Activated CD4-positive, alpha-beta T cell treated with anti-CD3 and anti-CD28 coated beads, Interleukin-2, amount 50 U/mL, for 48 hours (primary cell): ENCODE data around the gene SP140.
"Not testable (repeated sequence)": the region's sequence is repeated elsewhere in the genome, so short reads cannot be mapped to it uniquely, and the experiment has no call there.

Experiments used
- DNase-seq, 2 experiments: peaks; one replicate each; pipeline ENCODE4 v3.0.0-alpha.2; 2020

SP140 gene

DNA sequence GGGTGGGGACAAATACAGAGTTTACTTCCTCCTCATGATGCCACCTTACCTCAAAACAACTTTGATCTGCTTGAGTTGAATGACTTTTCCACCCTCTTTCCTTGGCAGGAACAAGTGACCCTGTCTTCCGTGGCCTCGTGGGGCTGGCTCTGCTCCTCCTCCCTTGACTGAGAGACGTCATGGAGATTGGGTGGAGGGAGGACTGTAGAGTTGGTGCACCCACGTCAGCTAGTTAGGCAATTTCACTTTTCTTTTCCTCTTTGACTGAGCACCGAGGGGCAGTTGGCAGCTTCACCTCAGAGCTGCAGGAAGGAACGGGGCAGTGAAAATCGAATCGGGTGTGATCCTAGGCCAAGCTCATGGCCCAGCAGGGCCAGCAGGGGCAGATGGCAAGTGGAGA, at the start of gene SP140:
SP140 (plus strand) TSS at position 251 of the 400 bp plus-strand sequence; CDS start at position 360, 109 bp downstream.
- DNase-seq: peak; percentile 77 to 84

DNA sequence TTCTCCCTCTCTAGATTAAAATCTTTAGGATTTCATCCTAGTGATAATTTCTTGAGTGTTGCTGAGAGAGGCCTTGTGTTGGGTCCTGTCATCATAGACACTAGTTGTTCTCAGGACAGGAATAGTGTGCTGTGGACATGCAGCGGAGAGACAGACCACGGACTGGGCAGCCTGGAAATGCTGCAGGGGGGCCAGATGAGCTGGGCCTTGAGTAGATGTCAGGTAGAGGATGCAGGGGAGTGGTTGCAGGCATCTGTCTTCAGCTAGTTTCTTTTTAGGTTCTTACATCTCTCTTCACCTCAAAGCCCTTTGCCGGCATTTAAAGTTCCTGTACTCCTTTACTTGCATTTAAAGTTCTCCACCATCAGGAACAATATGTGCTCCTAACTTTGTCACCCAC, 48.5 kb upstream of the SP140 start:
- DNase-seq: no peak

DNA sequence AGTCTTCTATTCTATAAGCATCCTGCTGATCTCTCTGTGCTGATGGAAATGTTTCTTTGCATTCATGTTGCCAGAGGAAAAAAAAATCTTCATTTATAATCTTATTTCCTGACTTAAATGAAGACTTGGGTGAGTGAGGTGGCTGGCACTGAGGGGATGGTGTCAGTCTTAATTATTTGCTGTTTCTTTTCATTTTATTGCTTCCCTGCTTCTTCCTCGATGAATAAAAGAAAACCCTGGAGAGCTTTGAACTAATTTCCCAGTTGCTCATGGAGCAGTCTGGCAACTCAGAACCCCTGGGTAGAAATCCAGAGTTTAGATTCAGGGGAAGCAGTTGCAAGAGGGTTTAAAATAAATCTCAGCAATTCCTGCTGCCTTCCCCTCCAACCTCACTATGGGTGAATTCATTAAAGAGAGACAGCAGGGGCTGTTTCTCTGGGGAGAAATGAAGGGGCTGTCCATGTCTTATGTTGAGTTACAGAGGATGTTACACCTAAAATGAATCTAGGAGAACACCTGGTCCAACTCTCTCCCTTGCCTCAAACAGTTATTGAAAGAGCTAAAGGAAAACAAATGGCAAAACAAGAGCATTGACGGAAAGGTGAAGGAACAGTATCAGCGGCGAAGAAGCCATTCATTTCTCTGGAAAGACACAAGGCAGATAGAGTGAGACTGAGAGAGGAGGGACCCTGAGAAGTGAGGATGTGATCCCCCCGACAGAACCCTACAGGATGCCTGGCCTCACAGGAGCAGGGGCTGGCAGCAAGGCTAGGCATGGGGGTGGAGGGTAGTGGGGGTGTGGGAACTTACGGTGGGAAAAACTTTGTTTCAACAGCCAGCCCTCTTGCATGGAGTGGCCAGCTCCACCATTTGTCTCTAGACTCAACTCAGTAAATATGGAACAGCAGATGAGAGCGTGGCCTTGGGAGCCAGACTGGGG, 46.7 kb upstream of the SP140 start:
- DNase-seq: no peak

DNA sequence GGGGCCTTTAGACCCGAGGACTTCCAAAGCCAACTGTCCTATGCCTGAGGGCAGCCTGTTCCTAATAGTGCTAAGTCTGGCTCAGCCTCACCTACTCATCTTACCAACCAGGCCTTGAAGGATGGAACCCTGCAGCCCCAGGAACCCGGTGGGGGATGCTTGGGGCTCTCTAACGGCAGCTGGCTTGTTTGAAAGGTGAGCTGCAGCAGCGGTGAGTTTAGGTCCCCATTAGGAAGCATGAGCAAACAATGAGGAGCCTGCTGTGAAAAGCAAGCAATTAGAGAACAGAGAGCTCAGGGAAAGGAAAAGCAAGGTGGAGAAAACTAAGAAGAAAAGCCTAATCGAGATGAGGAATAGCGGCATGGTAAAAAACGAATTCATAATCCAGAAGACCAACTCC, 45.6 kb upstream of the SP140 start:
- DNase-seq: no peak

DNA sequence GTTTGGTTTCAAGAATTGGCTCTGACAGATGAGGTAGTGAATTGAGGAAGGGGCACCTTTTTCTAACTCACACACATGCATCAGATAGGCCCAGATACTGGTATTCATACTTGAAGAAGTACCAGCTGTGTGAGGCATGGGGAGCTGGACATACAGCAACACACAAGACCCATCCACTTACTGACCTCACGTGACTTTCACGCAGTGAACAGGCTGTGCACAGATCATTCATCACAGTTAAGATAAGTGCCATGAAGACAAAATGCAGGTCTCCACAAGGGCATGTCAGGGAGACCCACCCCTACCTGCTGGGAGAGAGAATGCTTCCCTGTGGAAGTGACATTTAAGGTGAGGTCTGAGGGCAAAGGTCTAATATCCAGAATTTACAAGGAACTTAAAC, 44.3 kb upstream of the SP140 start:
- DNase-seq: no peak

DNA sequence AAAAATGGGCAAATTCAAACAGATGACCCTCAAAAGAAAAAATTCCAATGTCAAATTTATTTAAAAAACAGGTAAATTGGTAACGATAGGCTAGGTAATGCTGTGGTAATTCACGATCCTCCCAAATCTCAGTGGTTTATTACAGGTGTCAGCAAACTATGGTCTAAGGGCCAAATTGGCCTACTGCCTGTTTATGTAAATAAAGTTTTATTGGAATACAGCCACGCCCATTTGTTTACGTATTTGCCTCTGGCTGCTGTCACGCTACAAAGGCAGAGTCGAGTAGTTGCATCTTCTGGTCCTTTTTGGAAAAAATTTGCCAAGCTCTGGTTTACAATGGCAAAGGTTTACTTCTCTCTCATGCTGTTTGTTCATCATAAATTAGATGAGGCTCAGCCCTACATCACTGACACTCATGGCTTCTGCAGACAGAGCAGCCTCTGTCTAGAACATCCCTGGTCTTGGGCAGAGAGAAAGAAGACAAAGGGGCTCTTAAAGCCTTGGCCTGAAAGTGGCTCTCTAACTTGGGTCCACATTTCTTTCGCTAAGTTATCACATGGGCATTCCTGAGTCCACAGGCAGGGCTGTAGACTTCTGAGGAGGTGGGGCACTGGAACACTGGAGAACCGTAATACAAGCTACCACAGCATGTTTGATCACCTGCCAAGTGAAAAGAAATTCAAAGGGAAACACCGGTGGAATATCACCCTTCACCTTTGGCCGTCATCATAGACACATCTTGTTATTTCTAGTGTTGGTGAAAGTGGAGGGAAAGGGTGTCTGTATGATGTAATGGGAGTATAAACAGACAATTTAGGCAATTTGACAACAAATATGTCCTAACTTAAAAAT, 40.6 kb upstream of the SP140 start:
- DNase-seq: no peak

DNA sequence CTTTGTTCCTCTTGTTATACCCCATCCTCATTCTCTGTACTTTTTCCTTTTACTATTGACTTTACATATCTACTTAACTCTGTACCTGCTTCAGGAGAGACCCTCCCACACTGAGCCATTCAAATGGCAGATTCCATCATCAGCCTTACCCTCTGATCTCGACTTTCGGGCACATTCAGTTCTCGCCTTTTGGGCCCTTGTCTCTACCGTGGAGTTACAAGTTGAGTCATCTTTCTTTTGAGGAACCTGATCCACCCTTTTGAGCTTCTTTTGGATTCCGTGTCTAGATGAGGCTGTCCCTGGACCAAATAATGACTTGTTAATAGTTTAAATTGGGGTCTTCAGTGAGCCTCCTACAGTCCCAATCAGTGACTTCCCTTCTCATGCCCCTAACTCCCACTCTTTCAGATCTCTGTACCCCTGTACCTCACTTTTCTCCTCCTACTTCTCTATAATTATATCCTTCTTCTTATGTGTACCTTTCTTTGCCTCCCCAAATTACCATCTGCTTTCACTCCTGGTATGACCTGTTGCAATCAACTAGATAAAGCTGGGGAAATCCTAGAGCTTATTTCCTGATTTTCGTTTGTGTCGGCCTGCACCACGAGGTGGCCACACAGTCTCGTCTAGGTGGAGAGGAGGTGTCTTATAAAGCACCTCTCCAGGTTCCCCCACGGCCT, 23.0 kb upstream of the SP140 start:
- DNase-seq: peak; percentile 39 to 54

DNA sequence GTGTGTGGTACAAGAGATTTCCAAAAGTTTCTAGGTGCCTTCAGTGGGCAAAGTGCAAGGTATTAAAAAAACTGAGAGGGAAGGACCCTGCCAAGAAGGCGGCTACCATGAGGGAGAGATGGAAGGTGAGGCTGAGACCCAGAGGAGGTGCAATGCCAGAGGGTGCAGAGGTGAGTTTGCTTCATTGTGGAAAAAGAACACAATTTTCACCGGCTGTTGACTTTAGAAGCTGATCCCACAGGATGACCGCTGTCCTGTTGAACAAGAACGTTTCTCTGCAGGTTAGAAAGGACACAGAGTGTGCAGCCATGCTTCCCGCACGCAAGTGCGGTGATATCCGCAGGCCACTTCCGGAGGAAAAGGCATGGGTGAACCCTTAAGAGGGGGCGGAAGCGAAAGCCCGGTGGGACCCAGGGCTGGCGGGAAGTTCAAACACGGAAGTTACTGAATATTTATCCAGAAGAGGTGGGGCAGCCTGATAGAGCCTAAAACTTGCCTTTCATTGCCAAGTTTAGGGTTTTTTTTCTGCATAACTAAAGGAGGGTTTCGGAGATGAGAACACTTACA, 22.3 kb upstream of the SP140 start:
- no peak for DNase-seq

DNA sequence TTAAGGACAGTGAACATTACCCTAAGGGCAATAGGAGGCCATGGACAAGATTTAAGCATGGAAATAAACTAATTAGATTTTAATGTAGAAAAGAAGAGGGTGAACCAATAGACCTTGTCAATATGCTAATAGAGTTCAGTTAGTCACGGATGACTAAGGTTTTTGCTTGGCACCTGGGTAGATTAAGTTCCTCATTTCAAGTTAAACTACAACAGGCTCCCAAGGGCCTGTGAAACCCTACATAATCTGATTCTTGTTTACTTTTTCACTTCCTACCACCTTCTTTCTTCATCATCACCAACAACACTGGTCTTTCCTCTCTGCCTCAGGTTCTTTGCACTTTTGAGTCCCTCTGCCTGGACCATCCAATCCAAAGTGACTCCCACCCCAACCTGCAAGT, 20.5 kb upstream of the SP140 start:
- no peak for DNase-seq

DNA sequence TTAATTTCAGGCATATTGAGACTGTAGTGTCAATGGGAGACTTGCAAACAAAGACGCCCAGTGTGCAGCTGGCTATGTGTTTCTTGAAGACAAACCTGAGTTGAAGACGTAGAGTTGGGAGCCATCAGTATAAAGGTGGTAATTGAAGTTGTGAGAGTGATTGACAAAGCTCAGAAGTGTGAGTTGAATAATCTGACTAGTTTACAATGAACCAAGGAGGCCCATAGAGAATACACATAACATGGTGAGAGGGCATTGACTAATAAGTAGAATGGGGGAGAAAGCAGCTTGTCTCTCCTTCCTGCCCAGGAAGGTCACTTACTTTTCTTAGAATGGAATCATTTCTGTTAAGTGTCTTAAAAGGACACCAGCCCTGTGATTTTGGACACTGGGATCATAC, 19.8 kb upstream of the SP140 start:
- no peak for DNase-seq

DNA sequence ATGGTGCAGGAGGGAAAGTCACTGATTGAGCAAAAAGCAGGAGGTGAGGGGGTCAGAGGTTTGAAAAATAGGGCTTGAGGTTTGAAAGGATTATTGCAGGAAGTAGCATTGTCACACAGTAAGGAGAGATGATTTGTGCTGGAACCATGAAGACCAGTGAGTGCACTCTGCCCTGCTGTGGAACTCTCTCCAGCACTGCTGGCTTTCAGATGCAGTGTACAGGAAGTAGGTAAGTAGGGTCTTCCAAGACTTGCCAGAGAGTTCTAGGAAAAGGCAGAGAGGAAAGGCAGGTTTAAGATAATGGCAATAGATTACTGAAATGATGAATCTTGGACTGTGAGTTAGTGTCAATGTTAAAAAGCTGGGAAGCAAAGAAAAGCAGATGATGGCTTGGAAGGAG, 17.0 kb upstream of the SP140 start:
- DNase-seq: no peak

DNA sequence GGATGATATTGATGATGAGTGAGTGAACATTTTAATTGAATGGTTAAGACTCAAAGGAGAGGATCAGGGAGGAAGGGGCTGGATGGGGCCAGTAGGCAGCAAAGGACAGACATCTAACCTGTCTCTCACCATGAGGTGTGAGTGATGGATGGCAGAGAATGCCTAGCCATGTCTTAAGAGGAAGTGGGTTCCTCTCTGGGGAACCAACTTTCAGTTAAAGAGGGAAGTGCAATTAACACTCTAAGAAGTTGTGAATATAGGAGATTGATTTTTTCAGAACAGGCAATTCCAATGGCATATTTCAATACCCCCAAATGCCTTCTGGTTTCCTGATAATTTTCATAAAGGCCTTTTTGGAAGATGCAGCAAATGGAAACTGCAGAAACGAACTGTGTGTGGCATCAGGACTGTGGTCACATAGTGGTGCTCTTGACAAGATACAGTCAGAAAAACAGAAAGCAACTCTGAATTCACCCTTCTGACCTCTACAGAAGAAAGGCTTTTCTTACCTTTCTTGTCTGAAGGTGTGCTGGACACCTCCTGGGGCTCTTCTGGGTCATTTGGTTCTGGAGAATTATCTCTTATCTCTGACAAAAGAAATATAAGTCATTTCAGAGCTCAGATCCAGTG, 16.0 kb upstream of the SP140 start:
- DNase-seq: no peak

DNA sequence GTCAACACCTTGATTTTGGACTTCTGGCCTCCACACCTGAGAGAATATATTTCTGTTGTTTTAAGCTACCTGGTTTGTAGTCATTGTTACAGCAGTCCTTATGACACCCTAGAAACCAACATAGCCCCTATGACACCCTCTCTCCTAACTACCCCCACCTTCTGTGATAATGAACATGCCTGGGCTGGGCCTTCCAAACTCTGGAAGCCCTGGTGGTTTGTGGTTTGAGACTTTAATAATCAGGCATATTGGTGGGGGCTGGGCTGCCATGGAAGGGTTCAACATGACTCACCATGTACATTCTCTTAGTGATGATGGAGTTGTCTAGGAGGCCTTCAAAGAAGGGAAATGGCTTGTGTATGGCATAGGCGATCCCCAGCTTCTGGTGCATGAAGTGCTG, 9.0 kb upstream of the SP140 start:
- DNase-seq: no peak

DNA sequence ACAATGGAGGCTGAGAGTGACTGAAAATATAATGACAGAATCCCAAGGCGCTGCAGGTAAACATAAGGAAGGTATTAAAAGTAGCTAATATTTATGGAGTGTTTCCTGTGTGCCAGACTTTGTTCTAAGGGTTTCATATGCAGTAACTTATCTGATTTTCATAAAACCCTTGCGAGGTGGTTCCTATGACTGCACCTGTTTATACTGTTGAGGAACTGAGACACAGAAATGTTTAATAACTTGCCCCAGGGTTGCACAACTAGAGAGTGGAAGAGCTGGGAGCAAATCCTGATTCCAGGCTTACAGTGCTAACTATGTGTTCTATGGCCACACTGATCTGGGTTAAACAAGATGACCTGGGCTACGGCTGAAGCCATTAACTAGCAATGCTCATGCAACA, 8.1 kb upstream of the SP140 start:
- DNase-seq: no peak

DNA sequence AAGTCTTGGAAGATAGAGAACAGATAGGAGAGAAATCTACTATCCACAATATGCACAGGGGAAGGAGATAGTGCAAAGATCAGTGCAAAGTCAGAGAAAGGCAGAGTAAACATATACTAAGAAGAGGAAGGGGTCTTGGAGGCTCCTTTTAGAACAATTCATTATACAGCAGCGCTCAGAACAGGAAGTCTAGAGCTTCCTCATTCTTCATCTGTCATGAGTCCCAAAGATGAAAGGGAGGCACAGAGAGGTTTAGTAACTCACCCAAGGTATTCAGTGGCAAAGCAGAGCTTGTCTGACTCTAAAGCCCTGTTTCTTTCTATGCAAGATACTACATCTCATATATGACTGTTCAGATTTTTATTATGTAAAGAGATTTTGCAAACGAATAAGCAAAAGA, 7.1 kb upstream of the SP140 start:
- DNase-seq: no peak

DNA sequence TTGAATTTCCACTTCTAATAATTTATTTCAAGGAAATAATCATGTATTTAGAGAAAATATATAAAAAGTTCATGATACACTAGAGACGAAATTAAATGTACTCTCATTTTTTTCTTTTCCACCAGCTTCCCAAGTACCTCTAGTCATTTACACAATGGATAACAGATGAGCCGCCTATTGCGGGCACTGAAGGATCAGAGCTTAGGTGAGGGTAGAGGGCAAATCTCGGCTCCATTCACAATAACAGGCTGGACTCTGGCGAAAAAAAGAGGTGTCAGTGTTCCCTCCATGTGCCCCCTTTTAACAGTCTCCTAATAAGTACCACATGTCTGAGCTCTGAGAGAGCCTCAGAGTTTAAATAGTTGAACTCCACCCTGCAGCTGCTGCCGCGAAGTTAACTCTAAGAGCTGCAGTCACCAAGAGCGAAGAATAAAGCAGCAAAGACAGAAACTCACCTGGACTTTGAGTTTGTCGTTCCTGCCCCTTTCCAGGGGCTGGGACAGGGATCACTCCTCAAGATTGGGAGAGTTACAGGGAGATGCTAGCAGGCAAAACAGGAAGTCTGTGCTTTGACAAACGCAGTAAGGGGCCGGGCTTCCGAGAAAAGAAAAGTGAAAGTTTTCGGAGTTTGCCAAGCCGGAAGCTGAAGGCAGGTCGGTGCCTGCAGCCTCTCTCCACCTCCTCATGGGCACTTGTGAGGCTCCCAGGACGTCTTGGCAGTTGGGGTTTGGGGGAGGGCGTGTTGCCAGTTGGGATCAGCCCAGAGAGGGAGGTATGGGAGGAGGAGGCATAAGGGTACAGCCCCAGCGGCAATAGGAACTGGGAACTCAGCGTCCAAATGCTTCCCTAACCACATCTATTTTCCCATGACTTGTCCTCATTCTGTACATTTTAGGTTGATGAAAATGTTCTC, 5.9 kb upstream of the SP140 start, which contains the start of gene SP110:
SP110 (minus strand) TSS at position 566 of the 913 bp plus-strand sequence. CDS start 3,057 bp downstream, outside the sequence.
- peak; percentile 74 to 82 for DNase-seq

DNA sequence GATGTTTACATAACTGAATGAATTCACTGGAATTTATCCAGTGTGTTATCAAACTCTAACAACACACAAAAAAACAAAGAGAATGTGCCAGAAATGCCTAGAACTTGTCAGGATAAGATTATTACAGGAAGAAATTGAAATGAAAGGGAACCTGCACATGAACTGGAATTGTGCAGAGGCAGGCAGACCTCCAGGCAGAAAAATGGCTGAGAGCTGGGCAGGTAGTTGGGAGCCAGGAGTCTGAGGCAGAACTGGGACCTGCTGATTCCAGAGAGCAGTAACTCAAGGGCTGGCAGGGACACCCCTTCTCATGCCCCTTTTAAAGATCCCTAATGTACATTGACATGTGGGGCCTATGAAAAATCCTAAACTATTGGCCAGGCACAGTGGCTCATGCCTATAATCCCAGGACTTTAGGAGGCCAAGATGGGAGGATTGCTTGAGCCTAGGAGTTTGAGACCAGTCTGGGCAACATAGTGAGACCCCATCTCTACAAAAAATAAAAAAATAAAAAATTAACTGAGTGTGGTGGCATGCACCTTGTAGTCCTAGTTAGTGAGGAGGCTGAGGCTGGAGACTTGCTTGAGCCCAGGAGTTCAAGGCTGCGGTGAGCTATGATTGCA, 5.1 kb upstream of the SP140 start:
- DNase-seq: no peak

DNA sequence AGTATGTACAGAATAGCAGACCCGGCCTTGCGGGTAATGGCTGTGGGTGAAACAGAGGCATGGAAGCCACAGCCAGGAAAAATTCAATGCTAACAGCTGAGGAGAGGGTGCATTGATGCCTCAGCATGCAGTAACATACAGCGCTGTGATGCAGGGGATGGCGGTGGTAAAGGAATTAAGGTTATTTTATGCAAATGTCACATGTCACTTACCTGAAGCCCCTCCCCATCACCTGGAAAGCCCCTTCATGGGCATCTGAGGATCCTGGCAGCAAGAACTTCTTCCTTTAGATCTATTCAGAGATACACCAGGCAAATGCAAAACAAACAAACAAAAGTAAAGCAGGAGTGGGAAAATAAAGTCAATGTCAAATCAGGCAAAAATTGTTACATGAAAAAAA, 4.0 kb upstream of the SP140 start:
- no peak for DNase-seq

DNA sequence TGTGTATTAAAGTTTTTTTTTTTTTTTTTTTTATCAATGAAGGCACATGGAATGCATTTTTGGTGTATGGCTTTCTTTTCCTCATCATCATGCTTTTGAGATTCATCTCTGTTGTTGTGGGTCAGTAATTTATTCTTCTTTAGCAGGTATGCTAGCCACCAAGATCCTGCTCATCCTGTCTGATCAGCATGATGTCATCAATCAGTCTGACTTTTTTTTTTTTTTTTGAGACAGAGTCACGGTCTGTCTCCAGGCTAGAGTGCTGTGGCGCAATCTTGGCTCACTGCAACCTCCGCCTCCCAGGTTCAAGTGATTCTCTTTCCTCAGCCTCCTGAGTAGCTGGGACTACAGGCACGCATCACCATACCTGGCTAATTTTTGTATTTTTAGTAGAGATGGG, 2.7 kb upstream of the SP140 start:
- not testable (repeated sequence) for DNase-seq

DNA sequence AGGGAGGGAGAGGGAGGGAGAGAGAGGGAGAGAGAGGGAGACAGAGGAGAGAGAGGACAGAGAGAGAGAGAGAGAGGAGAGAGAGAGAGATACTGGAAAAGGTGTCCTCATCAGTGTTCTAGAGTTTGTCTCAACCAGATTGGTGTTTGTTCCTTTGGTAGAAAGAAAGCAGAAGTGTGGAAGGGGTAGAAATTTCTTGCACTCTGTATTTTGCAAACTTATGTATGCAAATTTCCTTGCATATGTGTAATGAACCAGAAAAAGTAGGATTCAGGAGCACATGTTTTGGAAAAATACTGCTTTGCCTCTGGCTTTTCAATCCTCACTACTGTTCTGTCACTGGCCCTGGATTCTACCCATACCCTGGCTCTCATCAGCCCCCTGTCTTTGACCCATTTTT, 1.1 kb upstream of the SP140 start:
- DNase-seq: no peak
